ENCODE results near the gene NCKAP5L.

DNA sequence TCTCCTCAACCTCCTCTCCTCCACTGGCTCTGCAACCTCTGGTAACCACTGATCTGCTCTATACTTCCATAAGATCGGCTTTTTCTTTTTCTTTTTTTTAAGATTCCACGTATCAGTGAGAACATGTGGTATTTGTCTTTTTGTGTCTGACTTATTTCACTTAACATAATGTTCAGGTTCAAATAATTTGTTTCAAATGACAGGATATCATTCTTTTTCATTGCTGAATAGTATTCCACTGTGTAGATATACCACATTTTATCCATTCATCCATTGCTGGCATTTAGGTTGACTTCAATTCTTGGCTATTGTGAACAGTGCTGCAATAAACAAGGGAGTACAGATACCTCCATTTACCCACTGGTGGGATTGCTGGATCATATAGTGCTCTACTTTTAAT is 40.5 kb downstream of the NCKAP5L start:
- TF ChIP-seq, protein P1, sequence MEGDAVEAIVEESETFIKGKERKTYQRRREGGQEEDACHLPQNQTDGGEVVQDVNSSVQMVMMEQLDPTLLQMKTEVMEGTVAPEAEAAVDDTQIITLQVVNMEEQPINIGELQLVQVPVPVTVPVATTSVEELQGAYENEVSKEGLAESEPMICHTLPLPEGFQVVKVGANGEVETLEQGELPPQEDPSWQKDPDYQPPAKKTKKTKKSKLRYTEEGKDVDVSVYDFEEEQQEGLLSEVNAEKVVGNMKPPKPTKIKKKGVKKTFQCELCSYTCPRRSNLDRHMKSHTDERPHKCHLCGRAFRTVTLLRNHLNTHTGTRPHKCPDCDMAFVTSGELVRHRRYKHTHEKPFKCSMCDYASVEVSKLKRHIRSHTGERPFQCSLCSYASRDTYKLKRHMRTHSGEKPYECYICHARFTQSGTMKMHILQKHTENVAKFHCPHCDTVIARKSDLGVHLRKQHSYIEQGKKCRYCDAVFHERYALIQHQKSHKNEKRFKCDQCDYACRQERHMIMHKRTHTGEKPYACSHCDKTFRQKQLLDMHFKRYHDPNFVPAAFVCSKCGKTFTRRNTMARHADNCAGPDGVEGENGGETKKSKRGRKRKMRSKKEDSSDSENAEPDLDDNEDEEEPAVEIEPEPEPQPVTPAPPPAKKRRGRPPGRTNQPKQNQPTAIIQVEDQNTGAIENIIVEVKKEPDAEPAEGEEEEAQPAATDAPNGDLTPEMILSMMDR (IDR thresholded peaks at IDR 0.05 in 8 of 11, conservative IDR thresholded peaks at IDR 0.05 in 3 of 11): no peak
- TF ChIP-seq POLR2A (IDR thresholded peaks at IDR 0.05) (no peak), POLR2AphosphoS5 (IDR thresholded peaks at IDR 0.05) (no peak)
